ENCODE data around the gene STAC3. TPM values are rescaled to one million over a fixed set of nuclear protein-coding genes. Genes with fewer than 3 reads are reported as not detected.

STAC3 gene
- total RNA-seq, 1 experiment from 2014 or later = 2.5 TPM

DNA sequence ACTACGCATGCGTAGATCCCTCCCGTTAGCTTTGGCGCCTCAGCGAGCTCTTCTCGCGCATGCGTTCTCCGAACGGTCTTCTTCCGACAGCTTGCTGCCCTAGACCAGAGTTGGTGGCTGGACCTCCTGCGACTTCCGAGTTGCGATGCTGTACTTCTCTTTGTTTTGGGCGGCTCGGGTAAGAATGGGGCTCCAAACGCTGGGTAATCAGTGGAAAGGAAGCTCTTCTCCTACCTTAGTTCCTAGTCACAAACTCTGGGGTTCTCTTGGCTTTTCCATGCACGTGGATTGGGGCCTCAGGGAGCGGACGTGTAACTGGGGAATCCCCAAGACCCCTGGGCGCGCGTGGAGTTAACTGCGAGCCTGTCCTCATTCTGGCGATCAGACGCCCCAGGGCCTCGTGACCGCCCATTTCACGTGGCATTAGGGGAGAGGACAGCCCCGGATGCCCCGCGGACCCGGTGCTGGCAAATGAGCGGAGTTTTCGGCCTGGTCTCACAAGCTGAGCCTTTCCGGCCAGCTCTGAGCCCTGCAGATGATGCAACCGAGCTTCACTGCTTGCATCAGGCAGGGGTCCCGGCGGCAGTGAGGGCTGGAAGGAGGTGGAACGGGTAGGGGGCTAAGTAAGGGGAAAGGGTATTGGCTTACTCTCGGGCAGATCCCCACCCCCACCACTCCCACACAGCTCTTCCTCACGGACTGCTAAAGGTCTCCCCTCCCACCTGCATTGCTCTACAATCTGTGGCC is 21.2 kb downstream of the STAC3 start, which contains the start of gene SHMT2:
Gene SHMT2, plus strand, starts transcription at position 78 of the 747 bp plus-strand sequence. Its CDS starts 68 bp downstream, at position 146.
- no peaks in the 10 kb centered on the region for H3K9me3 ChIP-seq (ENCODE audit: control insufficient read depth in 1 of 2, insufficient read depth in 1 of 2, low read depth in 1 of 2, low read length in 2 of 2)
- intact Hi-C loops (cut with micrococcal nuclease) = no loop called here
- DNase-seq (ENCODE audit: low read depth, low spot score) = peak; percentile 91
- H4K20me1 ChIP-seq (ENCODE audit: insufficient read depth) = no peaks in the 10 kb centered on the region
- H3K36me3 ChIP-seq (ENCODE audit: control insufficient read depth in 1 of 2, insufficient read depth in 2 of 2, low read length in 2 of 2) = peaks cover 15 to 34% of the 10 kb centered on the region in 2 experiments
- peak within 1 kb of the TSS; percentile 93 for H3K9ac ChIP-seq (ENCODE audit: low read length)
- H2AFZ ChIP-seq (ENCODE audit: low read depth, low read length, poor library complexity, severe bottlenecking) = no peak within 1 kb of the TSS
- no TSS peak for BruUV-seq (replicated peaks)
- peaks cover 6 to 17% of the 10 kb centered on the region in 2 experiments; a peak in 3 of 4 replicates for H3K4me1 ChIP-seq (ENCODE audit: control insufficient read depth in 1 of 2, insufficient read depth in 2 of 2, low read length in 2 of 2)
- peak; percentile 80 for ATAC-seq
- peak within 1 kb of the TSS; percentile 88 for H3K27ac ChIP-seq (ENCODE audit: low read depth, low read length)
- TF ChIP-seq SIN3A (IDR thresholded peaks at IDR 0.05; ENCODE audit: low read depth) = no peak; the same call in 1 of the 2 replicates
- TF ChIP-seq FOSL1 (IDR thresholded peaks at IDR 0.05; ENCODE audit: low read depth) = no peak
- TF ChIP-seq TCF7L2 (IDR thresholded peaks at IDR 0.05; ENCODE audit: borderline replicate concordance, extremely low read depth, insufficient read depth, insufficient read length) = peak; percentile 14
- TF ChIP-seq, protein P1, sequence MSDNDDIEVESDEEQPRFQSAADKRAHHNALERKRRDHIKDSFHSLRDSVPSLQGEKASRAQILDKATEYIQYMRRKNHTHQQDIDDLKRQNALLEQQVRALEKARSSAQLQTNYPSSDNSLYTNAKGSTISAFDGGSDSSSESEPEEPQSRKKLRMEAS (IDR thresholded peaks at IDR 0.05) = peak; percentile 66; the same call in 1 of the 2 replicates
- no peak for TF ChIP-seq ZNF274 (IDR thresholded peaks at IDR 0.05; ENCODE audit: low read depth, low read length)
- peak; percentile 64; the same call in 1 of the 2 replicates for TF ChIP-seq ZFX (IDR thresholded peaks at IDR 0.05)
- TF ChIP-seq POLR2AphosphoS5 (IDR thresholded peaks at IDR 0.05; ENCODE audit: low read depth, low read length) = peak; percentile 86
- peak; percentile 62 for TF ChIP-seq POLR2A (IDR thresholded peaks at IDR 0.05; ENCODE audit: borderline replicate concordance, extremely low read depth, insufficient read depth, insufficient read length)
- ChIA-PET CTCF (interaction anchor here (0.8 to 3.3 kb wide), 6 partner anchors 9 to 229 kb away, joined by 3 to 64 read pairs (median 15); partner anchors contain the start of gene GLI1), POLR2A (interaction anchor here (0.6 to 2.3 kb wide), 8 partner anchors 10 to 225 kb away, joined by 3 to 16 read pairs (median 4); partner anchors contain the start of genes INHBE and STAT6), RAD21 (ENCODE audit: low non-redundant PET in 1 of 2, low total read pairs in 2 of 2, uncharacterized antibody in 2 of 2, unreplicated experiment in 2 of 2) (no interaction called here)
- H3K4me2 ChIP-seq (ENCODE audit: low read length) = peak within 1 kb of the TSS; percentile 94
- peaks cover 30% of the 10 kb centered on the region for H3K79me2 ChIP-seq (ENCODE audit: insufficient read depth, low read length)
- no peaks in the 10 kb centered on the region for H3K9me2 ChIP-seq (ENCODE audit: insufficient read depth)
- peak within 1 kb of the TSS; percentile 71 to 86 for H3K4me3 ChIP-seq (replicated peaks in 1 of 2; ENCODE audit: low read depth in 1 of 2, low read length in 2 of 2)
- no peaks in the 10 kb centered on the region for H3K27me3 ChIP-seq (ENCODE audit: insufficient read depth, low read length)
